Suprapubic skin (tissue), 4 donors: Measurements from ENCODE around the gene TRIM44. TPM values are rescaled to one million over a fixed set of nuclear protein-coding genes. Genes with fewer than 3 reads are reported as not detected.
"Not testable (repeated sequence)": the region's sequence is repeated elsewhere in the genome, so short reads cannot be mapped to it uniquely, and the experiment has no call there.

Source experiments
- DNase-seq, 2 donors: peaks; one replicate each; pipeline ENCODE4 v3.0.0-alpha.2; 2019; ENCODE audit warnings: low spot score in 2 of 2
- H3K27ac ChIP-seq: fragments of 200-600 bp; sonication (generic); one replicate; pipeline ENCODE4 v1.5.1; 2019
- H3K27me3 ChIP-seq: fragments of 200-600 bp; sonication (generic); one replicate; pipeline ENCODE4 v1.5.1; 2019
- H3K36me3 ChIP-seq: fragments of 200-600 bp; sonication (generic); one replicate; pipeline ENCODE4 v1.5.1; 2019
- H3K4me1 ChIP-seq: fragments of 200-600 bp; sonication (generic); one replicate; pipeline ENCODE4 v1.5.1; 2019
- H3K4me3 ChIP-seq: fragments of 200-600 bp; sonication (generic); one replicate; pipeline ENCODE4 v1.5.1; 2019; ENCODE audit warnings: mild to moderate bottlenecking
- H3K9me3 ChIP-seq: fragments of 200-600 bp; sonication (generic); one replicate; pipeline ENCODE4 v1.5.1; 2019
- EP300 ChIP-seq: sonication (generic); formaldehyde crosslinking; IDR thresholded peaks from one replicate; pipeline ENCODE4 v1.6.1; 2017; ENCODE audit warnings: antibody characterized with exemption
- POLR2A ChIP-seq, 2 donors: fragments of 450-650 bp; IDR thresholded peaks; one replicate each; pipeline ENCODE4 v1.6.1; 2017; ENCODE audit warnings: antibody characterized with exemption in 2 of 2, mild to moderate bottlenecking in 2 of 2, moderate library complexity in 2 of 2
- POLR2AphosphoS5 ChIP-seq, 3 donors: sonication (generic); formaldehyde crosslinking; IDR thresholded peaks; one replicate each; pipeline ENCODE4 v1.6.1; 2017; ENCODE audit warnings: antibody characterized with exemption in 3 of 3
- WGBS: methylation state at CpG from one replicate; pipeline ENCODE4 v1.1.5; 2018; 5-methylcytosine and 5-hydroxymethylcytosine counted together
- total RNA-seq, 4 donors: library from RNA; depleted of rRNA; stranded (reverse); fragments of >200 nt; gene quantifications; one replicate each; pipeline ENCODE4 v1.1.0, GENCODE V29; 2016
- TF ChIP-seq, protein P1 (sequence below), 2 donors: fragments of 200-600 bp in 1 of 2; fragments of 450-650 bp in 1 of 2; sonication (generic) in 1 of 2; IDR thresholded peaks; one replicate each; pipeline ENCODE4 v1.5.1; 2016 to 2019; ENCODE audit warnings: antibody characterized with exemption in 2 of 2, mild to moderate bottlenecking in 1 of 2, moderate library complexity in 1 of 2

TRIM44 gene
- total RNA-seq, 4 donors from 2014 or later, result 21.3 to 55.7 (median 31.3) TPM

DNA sequence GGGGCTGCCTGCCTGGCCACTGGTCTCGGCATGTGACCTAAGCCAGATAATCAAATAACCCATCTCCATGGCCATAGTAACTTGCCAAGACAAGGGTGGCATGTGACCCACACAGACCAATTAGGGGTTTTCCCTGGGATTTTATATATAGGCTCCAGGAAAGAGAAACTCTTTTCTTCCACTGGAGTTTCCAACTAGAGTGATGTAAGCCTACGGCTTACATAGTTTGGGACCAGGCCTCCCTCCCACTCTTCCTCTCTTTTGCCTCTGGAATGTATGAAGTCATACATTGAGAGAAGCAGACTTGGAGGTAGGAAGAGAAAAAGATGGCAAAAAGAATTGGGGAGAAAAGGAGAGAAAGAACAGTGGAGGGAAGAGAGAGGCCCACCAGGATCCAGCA is 196.7 kb downstream of the TRIM44 start:
- no peak for DNase-seq
- WGBS, result 93% methylated on average over 2 of the region's 2 CpGs
- Histone ChIP-seq H3K36me3 (no peaks in the 10 kb centered on the region), H3K27ac (no peak overlapping the region), H3K4me3 (no peak overlapping the region), H3K4me1 (no peaks in the 10 kb centered on the region), H3K27me3 (no peaks in the 10 kb centered on the region), H3K9me3 (no peaks in the 10 kb centered on the region)
- no peak for TF ChIP-seq EP300
- TF ChIP-seq POLR2A (IDR thresholded peaks at IDR 0.05), result no peak
- TF ChIP-seq, protein P1, sequence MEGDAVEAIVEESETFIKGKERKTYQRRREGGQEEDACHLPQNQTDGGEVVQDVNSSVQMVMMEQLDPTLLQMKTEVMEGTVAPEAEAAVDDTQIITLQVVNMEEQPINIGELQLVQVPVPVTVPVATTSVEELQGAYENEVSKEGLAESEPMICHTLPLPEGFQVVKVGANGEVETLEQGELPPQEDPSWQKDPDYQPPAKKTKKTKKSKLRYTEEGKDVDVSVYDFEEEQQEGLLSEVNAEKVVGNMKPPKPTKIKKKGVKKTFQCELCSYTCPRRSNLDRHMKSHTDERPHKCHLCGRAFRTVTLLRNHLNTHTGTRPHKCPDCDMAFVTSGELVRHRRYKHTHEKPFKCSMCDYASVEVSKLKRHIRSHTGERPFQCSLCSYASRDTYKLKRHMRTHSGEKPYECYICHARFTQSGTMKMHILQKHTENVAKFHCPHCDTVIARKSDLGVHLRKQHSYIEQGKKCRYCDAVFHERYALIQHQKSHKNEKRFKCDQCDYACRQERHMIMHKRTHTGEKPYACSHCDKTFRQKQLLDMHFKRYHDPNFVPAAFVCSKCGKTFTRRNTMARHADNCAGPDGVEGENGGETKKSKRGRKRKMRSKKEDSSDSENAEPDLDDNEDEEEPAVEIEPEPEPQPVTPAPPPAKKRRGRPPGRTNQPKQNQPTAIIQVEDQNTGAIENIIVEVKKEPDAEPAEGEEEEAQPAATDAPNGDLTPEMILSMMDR (IDR thresholded peaks at IDR 0.05), result no peak
- no peak for TF ChIP-seq POLR2AphosphoS5 (IDR thresholded peaks at IDR 0.05)

DNA sequence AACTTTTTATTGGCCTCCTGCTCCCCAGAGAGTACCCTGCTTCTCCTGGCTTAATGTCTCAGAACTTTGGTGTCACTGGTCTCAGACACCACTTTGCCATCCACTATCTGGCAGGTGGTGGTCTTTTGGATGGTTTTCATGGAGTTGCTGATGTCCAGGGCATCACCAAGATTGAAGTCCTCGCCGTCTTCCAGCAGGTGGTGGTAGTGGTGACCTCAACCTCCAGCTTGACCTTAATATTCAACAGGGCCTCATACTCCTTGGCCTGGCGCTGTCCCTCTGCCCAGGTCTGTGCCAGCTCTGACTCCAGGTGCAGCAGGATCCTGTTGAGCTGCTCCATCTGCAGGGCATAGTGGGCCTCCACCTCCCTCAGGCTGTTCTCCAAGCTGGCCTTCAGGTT is 197.6 kb downstream of the TRIM44 start:
- DNase-seq, H3K27me3 ChIP-seq, H3K9me3 ChIP-seq, H3K36me3 ChIP-seq, H3K27ac ChIP-seq, H3K4me3 ChIP-seq, H3K4me1 ChIP-seq: not testable (repeated sequence)
- 97% methylated on average over 3 of the region's 3 CpGs for WGBS

DNA sequence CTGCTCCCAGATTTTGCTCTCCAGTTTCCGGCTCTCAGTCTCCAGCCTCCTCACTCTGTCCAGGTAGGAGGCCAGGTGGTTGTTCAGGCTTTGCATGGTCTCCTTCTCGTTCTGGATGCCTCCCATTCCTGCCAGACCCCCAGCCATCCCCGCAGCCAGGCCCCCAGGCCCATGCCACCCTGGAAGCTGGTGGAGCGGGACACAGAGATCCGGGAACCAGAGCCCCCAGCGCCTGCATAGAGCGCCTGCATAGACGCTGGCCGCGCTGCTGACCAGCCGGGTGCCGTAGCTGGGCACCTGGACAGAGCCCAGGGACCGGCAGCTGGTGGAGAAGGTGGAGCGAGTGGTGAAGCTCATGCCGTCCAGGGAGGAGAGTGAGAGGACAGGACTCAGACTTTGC is 198.6 kb downstream of the TRIM44 start:
- Histone ChIP-seq H3K4me3 (no peak overlapping the region), H3K27me3 (no peaks in the 10 kb centered on the region), H3K36me3 (no peaks in the 10 kb centered on the region), H3K4me1 (no peaks in the 10 kb centered on the region), H3K9me3 (no peaks in the 10 kb centered on the region), H3K27ac (no peak overlapping the region)
- WGBS, result 87% methylated on average over 9 of the region's 15 CpGs
- TF ChIP-seq EP300, result no peak
- no peak for TF ChIP-seq POLR2AphosphoS5 (IDR thresholded peaks at IDR 0.05)
- TF ChIP-seq, protein P1 (IDR thresholded peaks at IDR 0.05), result no peak
- TF ChIP-seq POLR2A (IDR thresholded peaks at IDR 0.05), result no peak
- DNase-seq, result no peak

DNA sequence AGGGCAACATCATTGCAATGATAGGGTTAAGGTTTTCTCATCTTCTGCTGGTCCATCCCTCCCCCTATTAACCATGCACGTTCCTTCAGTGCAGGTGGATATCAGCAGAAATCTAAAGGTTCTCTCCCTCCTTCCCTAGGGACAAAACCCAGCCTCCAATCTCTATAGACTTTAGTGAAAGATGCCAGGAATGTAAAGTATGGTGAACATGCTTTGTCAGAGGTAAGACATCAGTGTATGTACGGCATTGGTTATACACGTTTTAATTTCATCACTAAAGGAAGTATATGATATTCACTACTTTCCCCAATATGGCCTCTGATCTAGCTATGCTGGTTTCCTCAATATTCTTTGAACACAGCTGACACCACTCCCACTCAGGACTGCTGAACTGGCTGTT is 200.1 kb downstream of the TRIM44 start:
- Histone ChIP-seq H3K27me3 (no peaks in the 10 kb centered on the region), H3K27ac (no peak overlapping the region), H3K4me3 (no peak overlapping the region), H3K9me3 (no peaks in the 10 kb centered on the region), H3K4me1 (no peaks in the 10 kb centered on the region), H3K36me3 (no peaks in the 10 kb centered on the region)
- no peak for DNase-seq
- WGBS, result 64% methylated on average over 3 of the region's 3 CpGs
- TF ChIP-seq POLR2AphosphoS5 (IDR thresholded peaks at IDR 0.05) (no peak), POLR2A (IDR thresholded peaks at IDR 0.05) (no peak), EP300 (no peak)
- TF ChIP-seq, protein P1 (IDR thresholded peaks at IDR 0.05), result no peak

DNA sequence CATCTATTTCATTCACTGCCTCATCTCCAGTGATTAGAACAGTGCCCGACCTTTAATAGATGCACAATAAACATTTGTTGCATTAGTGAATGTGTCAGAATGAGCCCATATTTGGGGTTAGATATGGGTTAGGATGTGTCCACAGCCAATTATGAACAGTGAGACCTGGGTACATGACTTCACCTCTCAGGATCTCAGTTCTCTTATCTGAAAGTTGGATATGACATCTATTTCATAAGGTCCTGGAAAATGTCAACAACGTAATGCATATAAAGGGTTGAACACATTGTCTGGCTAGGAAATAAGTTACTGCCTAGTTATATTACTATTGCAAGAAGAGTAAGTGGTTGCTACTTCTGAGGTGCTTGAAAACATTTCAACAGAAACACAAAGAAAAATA is 201.6 kb downstream of the TRIM44 start:
- TF ChIP-seq POLR2AphosphoS5 (IDR thresholded peaks at IDR 0.05) (no peak), EP300 (no peak), POLR2A (IDR thresholded peaks at IDR 0.05) (no peak)
- TF ChIP-seq, protein P1 (IDR thresholded peaks at IDR 0.05), result no peak
- WGBS, result 91% methylated on average over 2 of the region's 2 CpGs
- no peak for DNase-seq
- no peak overlapping the region for H3K4me3 ChIP-seq
- no peaks in the 10 kb centered on the region for H3K4me1 ChIP-seq
- peaks cover 11% of the 10 kb centered on the region for H3K9me3 ChIP-seq
- H3K36me3 ChIP-seq, result no peaks in the 10 kb centered on the region
- H3K27ac ChIP-seq, result no peak overlapping the region
- H3K27me3 ChIP-seq, result no peaks in the 10 kb centered on the region

DNA sequence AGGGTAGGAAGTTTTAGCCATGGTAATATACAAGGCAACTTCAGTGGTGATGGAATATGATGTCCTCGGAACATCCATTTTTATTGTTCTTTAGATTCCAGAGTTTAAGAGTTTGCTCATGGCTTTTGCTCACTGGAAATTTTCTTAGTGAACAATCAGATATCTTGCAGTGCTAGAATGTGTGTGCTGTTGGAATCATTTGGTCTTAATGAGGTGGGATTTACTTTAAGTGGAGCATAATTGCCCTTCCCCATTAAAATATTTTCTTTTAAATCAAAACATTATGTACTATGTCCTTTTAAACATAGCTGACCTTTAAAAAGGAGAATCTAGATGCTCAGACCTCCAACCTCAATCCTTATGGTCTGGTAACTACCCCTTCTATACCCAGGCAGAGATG is 204.0 kb downstream of the TRIM44 start:
- WGBS, result 93% methylated on average over 1 of the region's 1 CpG

More for the DNA sequence above, 204.0 kb downstream of the TRIM44 start:
- Histone ChIP-seq H3K36me3 (no peaks in the 10 kb centered on the region), H3K27ac (no peak overlapping the region), H3K4me3 (no peak overlapping the region), H3K9me3 (peaks cover 13% of the 10 kb centered on the region), H3K27me3 (no peaks in the 10 kb centered on the region), H3K4me1 (no peaks in the 10 kb centered on the region)
- TF ChIP-seq EP300 (no peak), POLR2A (IDR thresholded peaks at IDR 0.05) (no peak), POLR2AphosphoS5 (IDR thresholded peaks at IDR 0.05) (no peak)
- TF ChIP-seq, protein P1 (IDR thresholded peaks at IDR 0.05), result no peak
- DNase-seq, result no peak
